Measurements from ENCODE around the gene RUNX2.
"Not testable (repeated sequence)": the region's sequence is repeated elsewhere in the genome, so short reads cannot be mapped to it uniquely, and the experiment has no call there.

DNA sequence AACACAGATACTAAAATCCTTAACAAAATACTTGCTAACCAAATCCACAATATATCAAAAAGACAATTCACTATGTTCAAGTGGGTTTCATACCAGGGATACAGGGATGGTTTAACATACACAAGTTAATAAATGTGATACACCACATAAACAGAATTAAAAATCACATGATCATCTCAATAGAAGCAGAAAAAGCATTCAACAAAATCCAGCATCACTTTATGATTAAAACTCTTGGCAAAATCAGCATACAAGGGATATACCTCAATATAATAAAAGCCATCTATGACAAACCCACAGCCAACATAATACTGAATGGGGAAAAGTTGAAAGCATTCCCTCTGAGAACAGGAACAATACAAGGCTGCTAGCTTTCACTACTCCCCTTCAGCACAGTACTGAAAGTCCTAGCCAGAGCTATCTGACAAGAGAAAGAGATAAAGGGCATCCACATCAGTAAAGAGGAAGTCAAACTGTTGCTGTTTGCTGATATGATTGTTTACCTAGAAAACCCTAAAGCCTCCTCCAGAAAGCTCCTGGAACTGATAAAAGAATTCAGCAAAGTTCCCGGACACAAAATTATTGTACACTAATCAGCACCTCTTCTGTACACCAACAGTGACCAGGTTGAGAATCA lies 33.9 kb upstream of the RUNX2 start:
- TF ChIP-seq, protein P1, sequence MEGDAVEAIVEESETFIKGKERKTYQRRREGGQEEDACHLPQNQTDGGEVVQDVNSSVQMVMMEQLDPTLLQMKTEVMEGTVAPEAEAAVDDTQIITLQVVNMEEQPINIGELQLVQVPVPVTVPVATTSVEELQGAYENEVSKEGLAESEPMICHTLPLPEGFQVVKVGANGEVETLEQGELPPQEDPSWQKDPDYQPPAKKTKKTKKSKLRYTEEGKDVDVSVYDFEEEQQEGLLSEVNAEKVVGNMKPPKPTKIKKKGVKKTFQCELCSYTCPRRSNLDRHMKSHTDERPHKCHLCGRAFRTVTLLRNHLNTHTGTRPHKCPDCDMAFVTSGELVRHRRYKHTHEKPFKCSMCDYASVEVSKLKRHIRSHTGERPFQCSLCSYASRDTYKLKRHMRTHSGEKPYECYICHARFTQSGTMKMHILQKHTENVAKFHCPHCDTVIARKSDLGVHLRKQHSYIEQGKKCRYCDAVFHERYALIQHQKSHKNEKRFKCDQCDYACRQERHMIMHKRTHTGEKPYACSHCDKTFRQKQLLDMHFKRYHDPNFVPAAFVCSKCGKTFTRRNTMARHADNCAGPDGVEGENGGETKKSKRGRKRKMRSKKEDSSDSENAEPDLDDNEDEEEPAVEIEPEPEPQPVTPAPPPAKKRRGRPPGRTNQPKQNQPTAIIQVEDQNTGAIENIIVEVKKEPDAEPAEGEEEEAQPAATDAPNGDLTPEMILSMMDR (IDR thresholded peaks at IDR 0.05; ENCODE audit: low read length), result not testable (repeated sequence)
- TF ChIP-seq EZH2 (IDR thresholded peaks at IDR 0.05; ENCODE audit: borderline replicate concordance, low read length), result not testable (repeated sequence)

Measured in OCI-LY1 (cell line).